GM13977 (cell line): ENCODE results near the gene SMIM36.
"Not testable (repeated sequence)": the region's sequence is repeated elsewhere in the genome, so short reads cannot be mapped to it uniquely, and the experiment has no call there.

Experiments used
- DNase-seq: peaks from one replicate; pipeline ENCODE4 v3.0.0; 2012; ENCODE audit warnings: low spot score
- CTCF ChIP-seq: IDR thresholded peaks from 2 replicates; pipeline ENCODE4 v1.5.1; 2012; ENCODE audit warnings: mild to moderate bottlenecking, control low read depth; ENCODE audit not compliant: insufficient read depth; ENCODE audit errors: extremely low read depth, missing control alignments
- in situ Hi-C: fragments of 300-500 bp; cut with MboI; formaldehyde crosslinking; loops from one replicate; pipeline ENCODE4 v1.12.0; 2022; ENCODE audit warnings: low sequenced_read_pairs, low pct_unique_long_range_greater_than_20kb, mixed read lengths, inconsistent platforms; ENCODE audit not compliant: unreplicated experiment

SMIM36 gene

GRCh38 chr17:55436224-55437158 is 74.8 kb downstream of the SMIM36 start:
- no peak for DNase-seq
- no peak for TF ChIP-seq CTCF
- in situ Hi-C loops, result no loop called here

- in situ Hi-C loops, result no loop called here
- TF ChIP-seq CTCF, result no peak
- DNase-seq, result no peak
Observed at GRCh38 chr17:55435408-55435807, 75.8 kb downstream of the SMIM36 start.

DNA sequence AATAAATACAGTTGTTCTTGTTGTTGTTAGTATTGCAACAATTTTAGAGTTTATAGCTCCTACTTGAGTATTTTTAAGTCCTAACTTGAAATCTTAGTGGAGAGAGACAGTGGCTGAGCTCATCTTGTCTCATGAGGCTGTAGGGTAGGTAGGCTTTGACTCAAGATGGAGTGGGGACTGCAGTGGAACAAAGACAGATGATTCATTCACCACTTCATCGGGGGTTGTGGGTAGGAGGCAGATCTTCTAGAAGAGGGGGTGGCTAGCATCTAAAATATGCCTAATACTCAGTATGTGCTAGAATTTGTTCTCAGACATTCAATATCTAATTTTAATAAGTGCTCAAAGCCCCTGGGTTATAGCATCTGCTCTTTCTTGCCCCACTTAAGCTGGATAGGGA is 76.5 kb downstream of the SMIM36 start:
- in situ Hi-C loops, result no loop called here
- no peak for TF ChIP-seq CTCF
- peak; percentile 50 for DNase-seq

- TF ChIP-seq CTCF, result no peak
- DNase-seq, result no peak
- in situ Hi-C loops, result no loop called here
Observed at GRCh38 chr17:55433629-55434422, 77.4 kb downstream of the SMIM36 start.

GRCh38 chr17:55433029-55433628 is 78.1 kb downstream of the SMIM36 start:
- in situ Hi-C loops, result no loop called here
- no peak for TF ChIP-seq CTCF
- DNase-seq, result no peak

DNA sequence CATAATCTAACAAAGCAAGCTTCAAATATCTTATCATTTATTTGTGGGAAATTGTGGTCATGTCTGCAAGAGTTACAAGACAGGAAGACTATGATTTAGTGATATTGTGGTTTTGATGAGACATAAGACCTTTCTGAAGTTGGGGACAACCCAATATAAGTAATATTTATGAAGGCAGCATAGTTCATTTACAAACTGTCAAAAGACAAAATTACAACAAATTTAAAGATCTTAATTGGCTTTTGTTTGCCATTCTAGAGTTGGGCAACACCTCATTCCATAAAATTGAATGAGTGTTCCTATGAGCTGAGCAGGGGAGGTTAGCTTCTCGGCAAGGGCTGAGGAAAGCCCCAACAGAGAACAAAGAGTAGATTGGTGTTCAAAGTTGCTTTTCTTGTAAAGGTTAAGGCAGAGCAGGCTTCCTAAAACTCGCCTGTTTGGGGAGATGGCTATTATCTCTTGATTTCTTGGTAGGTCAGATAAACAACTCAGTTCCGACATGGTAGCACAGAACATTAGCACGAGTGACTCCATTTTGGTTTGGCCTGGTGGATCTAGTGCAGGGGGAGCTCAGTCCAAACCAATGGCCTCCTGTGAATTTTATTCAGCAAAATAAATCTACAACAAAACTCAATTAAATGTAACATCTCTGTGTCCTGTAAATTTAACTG is 78.8 kb downstream of the SMIM36 start:
- in situ Hi-C loops, result no loop called here
- no peak for TF ChIP-seq CTCF
- DNase-seq, result no peak

GRCh38 chr17:55431914-55432313 is 79.3 kb downstream of the SMIM36 start:
- DNase-seq, in situ Hi-C loops: not testable (repeated sequence)
